ENCODE results near the gene OTOL1. TPM values are rescaled to one million over a fixed set of nuclear protein-coding genes. Genes with fewer than 3 reads are reported as not detected.
"Not testable (repeated sequence)": the region's sequence is repeated elsewhere in the genome, so short reads cannot be mapped to it uniquely, and the experiment has no call there.

Gene OTOL1
- total RNA-seq, 1 donor from 2014 or later = not detected

GRCh38 chr3:161475905-161476304 lies 20.7 kb upstream of the OTOL1 start:
- Mint-ChIP-seq H3K36me3 (ENCODE audit: low read depth) (no peaks in the 10 kb centered on the region), H3K27me3 (ENCODE audit: low read depth) (peaks cover 4% of the 10 kb centered on the region), H3K27ac (ENCODE audit: unreplicated experiment) (no peak overlapping the region), H3K4me1 (ENCODE audit: low read depth) (no peaks in the 10 kb centered on the region), H3K9me3 (ENCODE audit: low read depth) (peaks cover 5% of the 10 kb centered on the region), H3K4me3 (ENCODE audit: unreplicated experiment) (no peak overlapping the region)
- TF ChIP-seq, protein P1, sequence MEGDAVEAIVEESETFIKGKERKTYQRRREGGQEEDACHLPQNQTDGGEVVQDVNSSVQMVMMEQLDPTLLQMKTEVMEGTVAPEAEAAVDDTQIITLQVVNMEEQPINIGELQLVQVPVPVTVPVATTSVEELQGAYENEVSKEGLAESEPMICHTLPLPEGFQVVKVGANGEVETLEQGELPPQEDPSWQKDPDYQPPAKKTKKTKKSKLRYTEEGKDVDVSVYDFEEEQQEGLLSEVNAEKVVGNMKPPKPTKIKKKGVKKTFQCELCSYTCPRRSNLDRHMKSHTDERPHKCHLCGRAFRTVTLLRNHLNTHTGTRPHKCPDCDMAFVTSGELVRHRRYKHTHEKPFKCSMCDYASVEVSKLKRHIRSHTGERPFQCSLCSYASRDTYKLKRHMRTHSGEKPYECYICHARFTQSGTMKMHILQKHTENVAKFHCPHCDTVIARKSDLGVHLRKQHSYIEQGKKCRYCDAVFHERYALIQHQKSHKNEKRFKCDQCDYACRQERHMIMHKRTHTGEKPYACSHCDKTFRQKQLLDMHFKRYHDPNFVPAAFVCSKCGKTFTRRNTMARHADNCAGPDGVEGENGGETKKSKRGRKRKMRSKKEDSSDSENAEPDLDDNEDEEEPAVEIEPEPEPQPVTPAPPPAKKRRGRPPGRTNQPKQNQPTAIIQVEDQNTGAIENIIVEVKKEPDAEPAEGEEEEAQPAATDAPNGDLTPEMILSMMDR (IDR thresholded peaks at IDR 0.05) = no peak
- DNase-seq (ENCODE audit: low spot score) = no peak

GRCh38 chr3:161484226-161484625 lies 12.4 kb upstream of the OTOL1 start:
- peaks cover 25% of the 10 kb centered on the region for H3K27me3 Mint-ChIP-seq (ENCODE audit: low read depth)
- H3K4me3 Mint-ChIP-seq (ENCODE audit: unreplicated experiment) = no peak overlapping the region
- no peaks in the 10 kb centered on the region for H3K9me3 Mint-ChIP-seq (ENCODE audit: low read depth)
- TF ChIP-seq, protein P1 (IDR thresholded peaks at IDR 0.05) = no peak
- no peaks in the 10 kb centered on the region for H3K4me1 Mint-ChIP-seq (ENCODE audit: low read depth)
- DNase-seq (ENCODE audit: low spot score) = no peak
- no peaks in the 10 kb centered on the region for H3K36me3 Mint-ChIP-seq (ENCODE audit: low read depth)
- no peak overlapping the region for H3K27ac Mint-ChIP-seq (ENCODE audit: unreplicated experiment)

DNA sequence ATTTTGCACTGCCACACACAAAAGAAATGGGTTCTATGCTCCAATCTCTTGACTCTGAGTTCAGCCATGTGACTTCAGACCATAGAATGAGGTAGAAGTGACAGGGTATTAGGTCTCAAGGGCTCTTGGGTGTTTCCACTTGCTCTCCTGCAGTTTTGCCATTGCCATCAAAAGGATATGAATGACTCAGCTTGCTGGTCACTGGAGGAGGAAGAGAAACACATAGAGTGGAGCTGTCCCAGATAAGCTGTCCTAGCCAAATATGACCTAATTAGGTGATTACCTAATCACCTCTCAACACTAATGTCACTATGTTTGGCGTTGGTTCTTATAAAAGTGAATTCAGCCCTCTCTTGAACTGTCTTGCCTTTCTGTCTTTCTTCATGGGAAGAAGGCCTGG lies 8.3 kb upstream of the OTOL1 start:
- H3K27me3 Mint-ChIP-seq (ENCODE audit: low read depth) = peaks cover 15% of the 10 kb centered on the region
- not testable (repeated sequence) for DNase-seq (ENCODE audit: low spot score); H3K9me3 Mint-ChIP-seq (ENCODE audit: low read depth); H3K27ac Mint-ChIP-seq (ENCODE audit: unreplicated experiment); H3K36me3 Mint-ChIP-seq (ENCODE audit: low read depth); H3K4me1 Mint-ChIP-seq (ENCODE audit: low read depth); H3K4me3 Mint-ChIP-seq (ENCODE audit: unreplicated experiment)

- Mint-ChIP-seq H3K9me3 (ENCODE audit: low read depth) (peaks cover 3% of the 10 kb centered on the region), H3K27me3 (ENCODE audit: low read depth) (peaks cover 9% of the 10 kb centered on the region), H3K4me3 (ENCODE audit: unreplicated experiment) (no peak overlapping the region), H3K4me1 (ENCODE audit: low read depth) (no peaks in the 10 kb centered on the region), H3K36me3 (ENCODE audit: low read depth) (no peaks in the 10 kb centered on the region), H3K27ac (ENCODE audit: unreplicated experiment) (no peak overlapping the region)
- TF ChIP-seq, protein P1 (IDR thresholded peaks at IDR 0.05) = no peak
- DNase-seq (ENCODE audit: low spot score) = no peak
These were observed 7.2 kb upstream of the OTOL1 start for GRCh38 chr3:161489395-161489794.

- not testable (repeated sequence) for H3K4me3 Mint-ChIP-seq (ENCODE audit: unreplicated experiment); H3K27me3 Mint-ChIP-seq (ENCODE audit: low read depth); H3K36me3 Mint-ChIP-seq (ENCODE audit: low read depth); DNase-seq (ENCODE audit: low spot score); H3K27ac Mint-ChIP-seq (ENCODE audit: unreplicated experiment); H3K4me1 Mint-ChIP-seq (ENCODE audit: low read depth)
- H3K9me3 Mint-ChIP-seq (ENCODE audit: low read depth) = peaks cover 18% of the 10 kb centered on the region
These were observed 5.8 kb upstream of the OTOL1 start for GRCh38 chr3:161490845-161491244.

DNA sequence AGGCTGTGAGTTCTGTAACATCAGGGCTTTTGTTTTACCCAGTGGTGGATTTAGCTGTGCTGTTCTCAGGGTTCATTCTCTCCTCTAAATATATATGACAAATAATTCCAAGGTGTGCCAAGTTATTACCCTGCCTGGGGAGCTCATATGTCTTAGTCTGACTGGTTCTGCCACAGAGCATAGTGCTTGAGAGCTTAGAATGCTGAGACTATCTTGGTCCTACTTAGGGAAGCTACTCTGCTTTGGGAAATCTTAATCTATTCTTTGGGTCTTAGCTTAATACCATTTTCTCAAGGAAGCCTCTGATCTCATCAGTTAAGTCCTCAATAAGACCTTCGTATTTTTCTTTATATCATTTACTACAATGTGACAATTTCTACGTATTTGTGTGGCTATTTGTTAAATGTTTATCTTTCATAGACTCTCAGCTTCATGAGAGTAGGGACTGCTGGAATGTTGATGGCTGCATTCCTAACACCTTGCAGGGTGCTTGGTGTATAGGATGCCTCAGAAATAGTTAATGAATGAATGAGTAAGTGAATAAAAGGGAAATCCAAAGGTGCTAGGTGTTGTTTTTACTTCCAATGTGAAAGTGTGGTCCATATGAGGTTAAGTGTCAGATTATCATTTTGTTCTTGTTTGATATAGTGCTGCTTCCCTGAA lies 1.8 kb downstream of the OTOL1 start:
- no peaks in the 10 kb centered on the region for H3K27me3 Mint-ChIP-seq (ENCODE audit: low read depth)
- no peaks in the 10 kb centered on the region for H3K4me1 Mint-ChIP-seq (ENCODE audit: low read depth)
- no peak for DNase-seq (ENCODE audit: low spot score)
- peaks cover 18% of the 10 kb centered on the region for H3K9me3 Mint-ChIP-seq (ENCODE audit: low read depth)
- TF ChIP-seq, protein P1 (IDR thresholded peaks at IDR 0.05) = no peak
- no peak overlapping the region for H3K4me3 Mint-ChIP-seq (ENCODE audit: unreplicated experiment)
- no peak overlapping the region for H3K27ac Mint-ChIP-seq (ENCODE audit: unreplicated experiment)
- H3K36me3 Mint-ChIP-seq (ENCODE audit: low read depth) = no peaks in the 10 kb centered on the region

Data from chondrocyte (in vitro differentiated cells).